ENCODE results near the gene SLC25A12.

DNA sequence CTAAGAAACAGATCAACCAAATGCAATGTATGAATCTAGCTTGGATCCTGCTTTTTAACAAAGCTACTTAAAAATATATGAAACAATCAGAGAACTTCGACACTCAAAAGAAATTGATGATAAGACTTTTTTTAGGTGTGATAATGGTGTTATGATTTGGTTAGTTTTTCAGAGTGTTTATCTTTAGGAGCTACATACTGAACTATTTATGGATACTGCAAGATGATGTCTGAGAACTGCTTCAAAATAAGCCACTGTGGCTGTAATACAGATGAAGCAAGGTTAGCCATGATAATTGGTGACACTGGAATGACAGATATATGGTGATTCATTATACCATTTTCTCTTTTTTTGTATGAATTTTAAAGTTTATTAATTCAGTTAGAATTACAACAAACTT lies 14.2 kb downstream of the SLC25A12 start:
- TF ChIP-seq, protein P1, sequence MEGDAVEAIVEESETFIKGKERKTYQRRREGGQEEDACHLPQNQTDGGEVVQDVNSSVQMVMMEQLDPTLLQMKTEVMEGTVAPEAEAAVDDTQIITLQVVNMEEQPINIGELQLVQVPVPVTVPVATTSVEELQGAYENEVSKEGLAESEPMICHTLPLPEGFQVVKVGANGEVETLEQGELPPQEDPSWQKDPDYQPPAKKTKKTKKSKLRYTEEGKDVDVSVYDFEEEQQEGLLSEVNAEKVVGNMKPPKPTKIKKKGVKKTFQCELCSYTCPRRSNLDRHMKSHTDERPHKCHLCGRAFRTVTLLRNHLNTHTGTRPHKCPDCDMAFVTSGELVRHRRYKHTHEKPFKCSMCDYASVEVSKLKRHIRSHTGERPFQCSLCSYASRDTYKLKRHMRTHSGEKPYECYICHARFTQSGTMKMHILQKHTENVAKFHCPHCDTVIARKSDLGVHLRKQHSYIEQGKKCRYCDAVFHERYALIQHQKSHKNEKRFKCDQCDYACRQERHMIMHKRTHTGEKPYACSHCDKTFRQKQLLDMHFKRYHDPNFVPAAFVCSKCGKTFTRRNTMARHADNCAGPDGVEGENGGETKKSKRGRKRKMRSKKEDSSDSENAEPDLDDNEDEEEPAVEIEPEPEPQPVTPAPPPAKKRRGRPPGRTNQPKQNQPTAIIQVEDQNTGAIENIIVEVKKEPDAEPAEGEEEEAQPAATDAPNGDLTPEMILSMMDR (IDR thresholded peaks at IDR 0.05; ENCODE audit: low read depth, low read length), result no peak
- TF ChIP-seq EZH2phosphoT487 (IDR thresholded peaks at IDR 0.05; ENCODE audit: low read depth), result no peak

Data from OCI-LY3 (cell line).